Activated naive CD4-positive, alpha-beta T cell treated with anti-CD3 and anti-CD28 coated beads for 36 hours (primary cell): ENCODE results near the gene USP40. TPM values are rescaled to one million over a fixed set of nuclear protein-coding genes. Genes with fewer than 3 reads are reported as not detected.

ENCODE experiments used
- CTCF ChIA-PET: fragments of 350-600 bp; sonication (Branson Sonifier 250); formaldehyde crosslinking; loops from one replicate; lab custom pipeline; 2021; ENCODE audit warnings: antibody characterized with exemption; lab: Charles Lee
- DNase-seq: peaks from one replicate; pipeline ENCODE4 v3.0.0-alpha.2; 2020
- H3K27ac Mint-ChIP-seq: one replicate; pipeline ENCODE4 v1.8.0; 2021; ENCODE audit warnings: mild to moderate bottlenecking, mixed read lengths
- H3K27me3 Mint-ChIP-seq: one replicate; pipeline ENCODE4 v1.8.0; 2021; ENCODE audit warnings: low read depth, mixed read lengths
- H3K36me3 Mint-ChIP-seq: one replicate; pipeline ENCODE4 v1.8.0; 2021; ENCODE audit warnings: low read depth, mixed read lengths
- H3K4me1 Mint-ChIP-seq: one replicate; pipeline ENCODE4 v1.8.0; 2021; ENCODE audit warnings: low read depth, mixed read lengths
- H3K4me3 Mint-ChIP-seq: one replicate; pipeline ENCODE4 v1.8.0; 2021; ENCODE audit warnings: mild to moderate bottlenecking, moderate library complexity, mixed read lengths
- H3K9me3 Mint-ChIP-seq: one replicate; pipeline ENCODE4 v1.8.0; 2021; ENCODE audit warnings: mixed read lengths
- intact Hi-C: fragments of 100-400 bp; cut with micrococcal nuclease; formaldehyde crosslinking; loops from one replicate; pipeline ENCODE4 v1.15.1; 2023
- total RNA-seq, 2 experiments: library from RNA; stranded (reverse); gene quantifications; one replicate each; pipeline ENCODE4 v1.2.3, GENCODE V29; 2021

Gene USP40
- total RNA-seq, 2 experiments from 2014 or later: 15.3 to 17.5 TPM

DNA sequence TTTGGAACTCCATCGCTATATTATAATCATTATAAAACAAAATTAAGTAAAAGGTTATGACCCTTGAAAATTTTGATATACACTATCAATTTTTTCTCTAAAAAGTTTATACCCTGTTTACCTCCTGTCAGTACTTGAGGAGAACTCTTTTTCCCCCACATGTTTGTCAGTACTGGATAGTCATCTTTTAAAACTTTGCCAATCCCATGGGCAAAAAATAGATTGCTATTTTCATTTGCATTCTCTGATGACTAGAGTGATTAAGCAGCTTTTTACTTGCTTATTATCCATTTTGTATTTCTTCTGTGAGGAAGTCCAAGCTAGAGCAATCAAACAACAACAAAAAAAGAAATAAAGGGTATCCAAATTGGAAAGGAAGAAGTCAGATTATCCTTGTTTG is 135.9 kb downstream of the USP40 start:
- Mint-ChIP-seq H3K27me3 (no peaks in the 10 kb centered on the region), H3K36me3 (peaks cover 21% of the 10 kb centered on the region), H3K4me1 (peaks cover 57% of the 10 kb centered on the region), H3K4me3 (no peak overlapping the region), H3K9me3 (peaks cover 9% of the 10 kb centered on the region), H3K27ac (no peak overlapping the region)
- CTCF ChIA-PET: interaction anchor here (0.6 to 2.9 kb wide), 3 partner anchors 13 to 825 kb away, joined by 4 to 10 read pairs (median 5); no protein-coding TSS in a partner anchor
- DNase-seq: no peak
- intact Hi-C loops: no loop called here

DNA sequence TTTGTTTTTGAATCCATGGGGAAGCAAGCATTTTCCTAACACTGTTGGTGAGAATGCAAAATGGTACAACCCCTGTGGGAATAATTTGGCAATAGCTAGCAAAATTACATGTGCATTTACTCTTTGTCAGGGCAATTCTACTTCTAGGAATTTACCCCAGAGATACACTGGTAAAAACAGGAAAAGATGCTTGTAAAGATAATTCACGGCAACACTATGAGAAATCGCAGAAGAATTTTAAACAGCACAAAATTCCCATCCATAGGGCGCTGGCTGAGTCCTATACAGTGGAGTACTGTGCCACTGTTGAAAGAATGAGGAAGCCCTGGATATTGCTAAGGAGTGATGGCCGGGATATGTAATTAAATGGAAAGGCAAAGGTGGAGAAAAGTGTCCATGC is 136.5 kb downstream of the USP40 start:
- peaks cover 23% of the 10 kb centered on the region for H3K36me3 Mint-ChIP-seq
- no peaks in the 10 kb centered on the region for H3K27me3 Mint-ChIP-seq
- intact Hi-C loops: no loop called here
- no peak for DNase-seq
- peaks cover 60% of the 10 kb centered on the region for H3K4me1 Mint-ChIP-seq
- no peak overlapping the region for H3K4me3 Mint-ChIP-seq
- H3K9me3 Mint-ChIP-seq: peaks cover 9% of the 10 kb centered on the region
- H3K27ac Mint-ChIP-seq: no peak overlapping the region
- CTCF ChIA-PET: interaction anchor here (0.6 to 2.9 kb wide), 3 partner anchors 13 to 141 kb away, joined by 3 to 10 read pairs (median 5); no protein-coding TSS in a partner anchor

DNA sequence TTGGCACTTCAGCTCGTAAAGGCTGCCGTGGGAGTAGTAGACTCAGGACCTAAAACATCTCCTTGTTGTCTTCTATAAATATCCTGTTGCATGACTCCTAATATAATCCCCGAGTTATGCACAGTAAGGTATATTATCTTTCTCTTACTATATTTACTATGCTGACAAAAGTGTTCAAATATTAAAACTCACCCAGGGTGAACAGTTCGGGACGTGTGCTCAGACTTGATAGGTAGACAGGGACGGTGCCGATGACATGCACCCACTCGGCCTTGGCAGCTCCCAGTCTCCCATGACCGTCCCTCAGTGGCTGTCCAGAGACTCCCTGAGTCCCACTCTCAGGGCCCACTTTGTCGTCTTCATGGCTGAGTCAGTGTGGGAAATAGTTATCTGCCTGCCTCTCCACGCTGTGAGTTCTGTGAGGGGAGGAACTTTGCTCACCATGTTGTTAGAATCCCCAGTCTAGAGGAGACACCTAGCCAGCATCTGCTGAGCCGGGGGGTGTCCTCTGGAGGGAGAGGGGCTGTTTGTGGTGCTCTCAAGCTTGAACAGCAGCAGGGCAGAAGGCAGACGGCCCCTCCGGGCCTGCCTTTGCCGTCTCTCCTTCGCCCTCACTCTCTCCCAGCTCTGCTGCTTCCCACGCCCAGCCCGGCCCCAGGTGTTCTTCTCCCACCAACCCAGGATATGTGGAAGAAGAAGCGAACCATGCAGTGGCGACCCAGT is 137.2 kb downstream of the USP40 start:
- Mint-ChIP-seq H3K36me3 (peaks cover 19% of the 10 kb centered on the region), H3K4me1 (peaks cover 64% of the 10 kb centered on the region), H3K9me3 (peaks cover 9% of the 10 kb centered on the region), H3K4me3 (no peak overlapping the region), H3K27ac (no peak overlapping the region), H3K27me3 (no peaks in the 10 kb centered on the region)
- DNase-seq: no peak
- CTCF ChIA-PET: interaction anchor here (2.9 kb wide), 1 partner anchor 14 kb away, joined by 10 read pairs; no protein-coding TSS in a partner anchor
- intact Hi-C loops: no loop called here

DNA sequence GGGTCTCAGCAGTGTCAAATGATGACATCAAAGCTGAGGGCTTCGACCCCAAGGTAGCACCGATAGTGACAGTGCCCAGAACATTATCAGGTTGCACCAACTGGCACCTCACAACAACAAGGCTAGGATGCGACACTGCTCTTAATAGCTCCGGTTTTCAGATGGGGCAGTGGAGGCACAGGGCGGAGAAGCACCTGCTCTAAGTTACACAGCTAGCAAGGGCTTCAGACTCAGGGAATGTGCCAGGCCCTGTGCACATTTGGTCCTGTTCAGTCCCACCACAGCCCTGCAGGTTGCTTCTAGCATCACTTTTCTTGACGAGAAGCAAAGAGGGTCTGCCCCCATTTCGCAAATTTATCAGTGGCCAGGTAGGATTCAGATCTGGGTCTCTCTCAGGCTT is 138.1 kb downstream of the USP40 start:
- peaks cover 9% of the 10 kb centered on the region for H3K9me3 Mint-ChIP-seq
- CTCF ChIA-PET: interaction anchor here (2.1 to 2.9 kb wide), 3 partner anchors 9 to 24 kb away, joined by 7 to 11 read pairs (median 10); no protein-coding TSS in a partner anchor
- H3K27ac Mint-ChIP-seq: no peak overlapping the region
- H3K4me3 Mint-ChIP-seq: no peak overlapping the region
- intact Hi-C loops: no loop called here
- no peak for DNase-seq
- H3K36me3 Mint-ChIP-seq: peaks cover 19% of the 10 kb centered on the region
- peaks cover 73% of the 10 kb centered on the region for H3K4me1 Mint-ChIP-seq
- no peaks in the 10 kb centered on the region for H3K27me3 Mint-ChIP-seq

DNA sequence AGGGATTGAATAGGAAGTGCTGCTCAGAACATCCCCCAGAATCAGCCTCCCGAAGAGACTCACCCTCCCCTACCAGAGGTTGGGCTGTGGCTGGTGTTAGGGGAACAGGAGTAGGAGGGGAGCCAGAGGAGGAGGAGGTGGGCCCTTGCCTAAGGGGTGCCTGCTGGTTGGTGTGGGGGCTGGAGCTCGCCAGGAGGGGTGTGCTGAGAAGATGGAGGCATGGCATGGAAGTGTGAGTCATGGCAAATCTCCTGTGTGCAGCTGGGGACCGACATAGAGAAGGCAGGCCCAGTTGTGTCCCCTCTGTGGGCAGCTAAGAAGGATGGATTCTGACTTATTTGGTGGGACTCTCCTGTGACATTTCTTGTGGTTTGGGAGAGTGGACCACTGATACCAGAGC is 138.6 kb downstream of the USP40 start:
- peaks cover 75% of the 10 kb centered on the region for H3K4me1 Mint-ChIP-seq
- H3K27ac Mint-ChIP-seq: peak overlapping the region; percentile 10
- no peak for DNase-seq
- no peak overlapping the region for H3K4me3 Mint-ChIP-seq
- no peaks in the 10 kb centered on the region for H3K27me3 Mint-ChIP-seq
- intact Hi-C loops: no loop called here
- peaks cover 9% of the 10 kb centered on the region for H3K9me3 Mint-ChIP-seq
- CTCF ChIA-PET: interaction anchor here (2.1 to 2.6 kb wide), 3 partner anchors 9 to 23 kb away, joined by 7 to 14 read pairs (median 11); no protein-coding TSS in a partner anchor
- H3K36me3 Mint-ChIP-seq: peaks cover 19% of the 10 kb centered on the region

DNA sequence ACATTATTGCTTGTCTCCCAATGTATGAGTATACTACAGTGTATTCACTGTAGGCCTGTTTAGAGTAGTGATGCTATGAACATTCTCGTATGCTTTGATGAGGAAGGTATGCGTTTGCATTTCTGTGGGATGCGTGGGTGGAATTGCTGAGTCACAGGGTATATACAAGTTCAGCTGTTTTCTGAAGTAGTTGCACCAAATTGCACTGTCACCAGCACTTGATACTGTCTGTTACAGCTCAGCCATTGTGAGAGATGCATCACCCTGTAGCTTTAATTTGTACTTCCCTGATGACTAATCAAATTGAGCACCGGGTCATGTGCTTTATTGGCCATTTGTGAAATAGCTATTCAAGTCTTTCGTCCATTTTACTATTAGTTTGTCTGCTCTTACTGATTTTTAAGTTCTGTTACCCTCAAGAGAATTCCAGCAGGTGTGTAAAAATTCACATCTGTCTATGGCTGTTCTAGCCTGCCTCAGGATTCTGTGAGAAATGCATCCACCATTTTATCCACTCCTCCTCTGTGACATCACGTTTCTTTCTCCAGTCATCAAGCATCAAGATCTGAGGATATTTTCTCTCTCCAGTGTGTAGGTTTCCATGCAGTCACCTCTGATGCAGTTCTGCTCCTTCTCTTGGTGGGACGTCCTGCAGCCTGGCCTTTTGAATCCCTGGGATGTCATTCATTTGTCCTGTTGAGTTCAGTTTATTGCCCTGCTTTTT is 139.8 kb downstream of the USP40 start:
- H3K4me3 Mint-ChIP-seq: no peak overlapping the region
- peak overlapping the region; percentile 7 for H3K27ac Mint-ChIP-seq
- peaks cover 83% of the 10 kb centered on the region for H3K4me1 Mint-ChIP-seq
- CTCF ChIA-PET: interaction anchor here (0.5 to 2.6 kb wide), 8 partner anchors 7 to 171 kb away, joined by 3 to 14 read pairs (median 4); no protein-coding TSS in a partner anchor
- no peaks in the 10 kb centered on the region for H3K27me3 Mint-ChIP-seq
- DNase-seq: peak; percentile 85
- H3K36me3 Mint-ChIP-seq: peaks cover 19% of the 10 kb centered on the region
- peaks cover 9% of the 10 kb centered on the region for H3K9me3 Mint-ChIP-seq
- intact Hi-C loops: loop anchor here (1.0 kb wide), 1 partner anchor 11 kb away; no protein-coding TSS in a partner anchor

Other genes starting within 250 kb of the USP40 start
- gene DGKD, start 212.3 kb downstream of the USP40 start, total RNA-seq: 10 to 100 TPM; 68.9 to 72.3 TPM
- gene UGT1A8, start 50.9 kb upstream of the USP40 start, total RNA-seq: not detected
- gene UGT1A10, start 69.7 kb upstream of the USP40 start, total RNA-seq: not detected
- not detected for gene UGT1A9, start 105.1 kb upstream of the USP40 start, total RNA-seq
- gene UGT1A7, start 115.1 kb upstream of the USP40 start, total RNA-seq: not detected
- gene UGT1A6, start 126.1 kb upstream of the USP40 start, total RNA-seq: not detected
- not detected for gene UGT1A5, start 146.1 kb upstream of the USP40 start, total RNA-seq
- not detected for gene UGT1A4, start 152.0 kb upstream of the USP40 start, total RNA-seq
- gene UGT1A3, start 162.3 kb upstream of the USP40 start, total RNA-seq: not detected
- not detected for gene UGT1A1, start 193.5 kb upstream of the USP40 start, total RNA-seq
- not detected for gene MROH2A, start 211.5 kb upstream of the USP40 start, total RNA-seq